NCI-H460 (cell line): ENCODE data around the gene CSTPP1. TPM values are rescaled to one million over a fixed set of nuclear protein-coding genes. Genes with fewer than 3 reads are reported as not detected.
A peak's percentile ranks its signal among the peaks of the same experiment; 100 is the strongest.

Experiments used
- DNase-seq: peaks from one replicate; pipeline ENCODE4 v3.0.0-alpha.2; 2016; ENCODE audit warnings: low read depth; ENCODE audit errors: extremely low read depth
- total RNA-seq: library from RNA; depleted of rRNA; stranded (reverse); fragments of >200 nt; shearing (Covaris generic); gene quantifications from 2 replicates; pipeline ENCODE4 v1.2.3, GENCODE V29; 2014

The CSTPP1 gene
- total RNA-seq, 1 experiment from 2014 or later = 16.4 TPM

DNA sequence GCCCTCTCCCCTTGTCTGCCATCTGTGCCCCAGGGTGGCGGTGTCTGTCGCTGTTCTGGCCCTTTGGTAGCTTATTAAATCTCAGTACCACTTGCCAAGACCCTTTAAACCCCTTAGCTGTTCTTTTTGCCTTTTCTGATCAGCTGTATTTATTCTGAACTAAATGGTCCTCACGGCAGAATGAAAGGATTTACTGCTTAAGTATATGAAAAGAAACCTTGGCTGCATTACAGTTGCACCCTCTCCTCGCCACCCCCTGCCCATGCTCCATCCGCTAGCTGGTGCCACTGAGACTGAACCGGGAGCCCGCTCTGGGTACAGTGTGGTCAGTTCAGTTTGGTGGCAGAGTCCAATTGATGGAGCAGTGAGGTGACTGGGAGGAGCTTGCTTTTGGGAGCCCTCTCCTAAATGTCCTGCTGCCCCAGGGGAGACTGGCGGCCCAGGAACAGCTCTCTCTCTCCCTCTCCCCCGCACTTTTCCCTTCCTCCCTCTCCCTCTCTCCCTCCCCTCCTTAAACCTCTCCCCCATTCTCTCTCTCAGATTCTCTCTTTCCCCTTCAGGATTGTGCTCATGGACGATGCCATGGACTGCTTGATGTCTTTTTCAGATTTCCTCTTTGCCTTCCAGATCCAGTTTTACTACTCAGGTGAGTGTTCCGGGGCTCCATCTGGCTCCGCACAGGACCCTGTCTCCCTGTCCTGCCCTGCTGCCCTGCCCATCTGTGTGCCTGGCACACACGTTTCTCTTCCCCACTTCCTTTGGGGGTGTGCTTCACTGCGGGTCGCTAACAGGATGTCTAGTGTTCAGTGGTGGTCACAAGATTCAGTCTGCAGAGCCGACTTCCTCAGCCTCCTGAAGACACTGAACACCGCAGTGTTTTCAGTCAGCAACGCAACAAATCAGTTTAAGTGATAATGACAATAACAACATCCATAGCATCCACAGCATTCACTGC is 218.3 kb downstream of the CSTPP1 start:
- DNase-seq = no peak

GRCh38 chr11:47155879-47156278 is 219.3 kb downstream of the CSTPP1 start:
- DNase-seq = no peak

DNA sequence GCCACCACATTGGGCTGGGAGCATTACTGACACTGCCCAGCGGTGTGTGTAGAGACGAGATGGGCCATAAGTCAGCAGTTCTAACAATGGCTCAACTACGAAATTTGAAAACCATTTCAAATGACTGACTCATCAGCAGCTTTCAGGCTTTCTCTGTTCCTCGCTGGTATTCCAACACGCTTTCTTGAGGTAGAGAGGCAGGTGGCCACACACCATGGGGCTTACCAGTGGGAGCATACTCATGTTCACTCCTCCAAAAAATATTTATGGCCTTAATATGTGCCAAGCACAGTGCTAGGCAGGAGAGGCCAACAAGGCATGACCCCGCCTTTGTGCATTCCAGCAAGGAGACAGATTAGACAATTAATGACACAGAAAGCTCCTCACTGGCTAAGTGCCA is 219.8 kb downstream of the CSTPP1 start:
- DNase-seq = no peak

DNA sequence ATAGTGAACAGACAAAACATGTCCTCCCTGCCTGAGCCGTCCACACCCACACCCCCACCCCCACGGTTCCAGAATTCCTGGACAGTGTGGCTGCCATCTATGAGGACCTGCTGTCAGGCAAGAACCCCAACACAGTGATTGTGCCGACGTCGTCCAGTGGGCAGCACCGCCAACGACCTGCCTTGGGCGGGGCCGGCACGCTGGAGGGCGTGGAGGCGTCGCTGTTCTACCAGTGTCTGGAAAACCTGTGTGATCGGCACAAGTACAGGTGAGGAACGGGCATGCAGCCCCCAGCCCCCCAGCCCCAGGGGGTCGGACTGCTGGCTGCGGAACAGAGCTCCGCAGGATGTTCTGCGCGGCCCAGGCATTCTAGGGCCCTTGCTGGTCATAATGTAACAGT is 220.4 kb downstream of the CSTPP1 start:
- DNase-seq = no peak

DNA sequence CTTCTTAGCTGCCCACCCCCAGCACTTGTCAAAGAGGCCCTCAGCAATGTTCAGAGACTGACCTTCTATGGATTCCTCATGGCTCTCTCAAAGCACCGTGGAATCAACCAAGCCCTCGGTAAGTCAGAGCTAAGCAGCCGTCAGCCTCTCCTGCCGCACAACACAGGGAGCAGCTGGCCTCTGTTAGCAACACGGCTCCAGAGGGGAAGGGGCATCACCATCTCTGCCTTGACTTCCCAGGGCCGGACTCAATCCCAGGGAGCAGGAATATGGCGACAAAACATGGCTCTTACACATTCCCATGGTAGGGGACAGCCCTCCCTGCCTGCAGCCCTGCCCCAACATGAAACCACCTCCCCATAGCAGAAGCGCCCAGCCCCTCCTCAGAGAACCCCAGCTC is 221.2 kb downstream of the CSTPP1 start:
- no peak for DNase-seq

GRCh38 chr11:47158242-47158641 is 221.7 kb downstream of the CSTPP1 start:
- DNase-seq = no peak

DNA sequence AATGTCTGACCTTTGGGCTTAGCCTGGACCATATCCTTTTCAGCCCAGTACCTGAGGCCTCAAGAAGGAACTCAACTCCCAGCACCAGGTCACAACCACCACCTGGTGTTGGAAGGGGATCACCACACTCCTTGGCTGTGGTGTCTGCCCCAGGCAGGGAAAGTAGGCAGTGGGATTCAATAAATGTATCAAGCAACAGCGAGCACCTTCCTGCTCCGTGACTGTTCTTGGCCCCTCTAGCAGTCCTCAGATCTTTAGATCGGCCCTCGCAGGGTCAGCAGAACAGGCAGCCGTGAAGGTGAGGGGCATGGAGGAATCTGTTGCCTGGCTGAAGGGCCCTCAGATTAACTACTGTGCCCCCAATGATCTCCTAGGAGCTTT is 224.2 kb downstream of the CSTPP1 start:
- DNase-seq = no peak

- DNase-seq = peak; percentile 40
Observed at GRCh38 chr11:47161134-47161854, 224.7 kb downstream of the CSTPP1 start.

- DNase-seq = no peak
Observed at GRCh38 chr11:47161890-47162289, 225.3 kb downstream of the CSTPP1 start.

GRCh38 chr11:47162426-47162825 is 225.9 kb downstream of the CSTPP1 start:
- no peak for DNase-seq

GRCh38 chr11:47163193-47163592 is 226.6 kb downstream of the CSTPP1 start:
- DNase-seq = no peak

- DNase-seq = no peak
Observed at GRCh38 chr11:47163898-47164297, 227.3 kb downstream of the CSTPP1 start.

GRCh38 chr11:47164321-47164720 is 227.8 kb downstream of the CSTPP1 start:
- no peak for DNase-seq

GRCh38 chr11:47165253-47165840 is 228.8 kb downstream of the CSTPP1 start:
- no peak for DNase-seq

DNA sequence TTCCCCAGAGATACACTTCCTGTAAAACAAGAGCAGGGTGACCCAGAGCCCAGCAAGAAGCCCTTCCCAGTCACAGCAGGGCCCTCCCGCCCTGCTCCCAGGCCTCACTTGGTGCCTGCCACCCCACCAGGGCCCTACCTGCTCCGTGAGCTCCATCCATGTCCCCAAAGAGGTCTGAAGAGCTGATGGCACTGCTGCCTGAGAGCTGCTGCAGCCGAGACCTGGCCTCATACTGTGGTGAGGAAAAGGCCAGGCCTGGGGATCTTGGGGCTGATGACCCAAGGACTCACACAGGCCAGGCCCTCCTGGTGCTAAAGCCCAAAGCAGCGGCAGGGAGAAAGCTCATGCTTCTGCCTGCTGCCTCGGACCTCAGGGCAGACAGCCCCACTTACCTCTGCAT is 229.8 kb downstream of the CSTPP1 start:
- DNase-seq = no peak

DNA sequence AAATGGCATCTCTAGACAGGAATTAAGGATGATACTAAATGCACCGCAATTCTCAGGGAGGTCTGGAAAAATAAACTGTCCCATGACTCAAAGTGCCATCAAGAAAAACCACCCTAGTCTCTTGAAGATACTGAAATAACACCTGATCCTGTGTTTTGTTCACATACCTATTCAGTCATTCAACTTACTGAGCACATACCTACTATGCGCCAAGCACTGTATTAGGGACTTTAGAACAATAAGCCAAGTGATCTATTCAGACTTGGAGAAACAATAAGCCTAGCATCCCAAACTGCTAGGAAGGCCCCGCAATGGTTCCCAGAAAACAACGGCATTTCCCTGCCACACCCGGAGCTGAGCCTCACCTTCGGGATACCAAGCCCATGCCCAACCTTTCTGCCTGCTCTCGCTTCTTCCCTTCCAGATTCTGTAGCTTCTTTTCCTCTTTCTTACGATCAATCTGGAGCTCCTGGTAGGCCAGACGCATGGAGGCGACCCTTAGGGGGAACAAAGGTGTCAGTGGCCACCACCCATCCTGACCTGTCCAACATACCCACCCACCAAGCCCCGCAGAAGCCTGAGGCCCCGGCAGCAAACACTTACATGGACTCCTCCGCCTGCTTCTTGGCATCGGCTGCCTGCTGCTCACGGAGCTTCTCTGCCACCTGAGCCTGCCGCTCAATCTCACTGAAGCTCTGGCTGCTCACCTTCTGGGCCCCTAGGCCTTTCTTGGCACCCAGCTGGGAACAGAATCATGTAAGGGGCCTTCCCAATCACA is 234.7 kb downstream of the CSTPP1 start:
- DNase-seq = no peak

- no peak for DNase-seq
Observed at GRCh38 chr11:47171856-47172255, 235.3 kb downstream of the CSTPP1 start.

GRCh38 chr11:47172740-47173336 is 236.3 kb downstream of the CSTPP1 start:
- no peak for DNase-seq

GRCh38 chr11:47175746-47176327 is 239.3 kb downstream of the CSTPP1 start:
- no peak for DNase-seq
